Neural cell (in vitro differentiated cells): Measurements from ENCODE around the gene OTUD3.

ENCODE experiments used
- EP300 ChIP-seq: fragments of 450-650 bp; conservative IDR thresholded peaks from 2 replicates; pipeline ENCODE4 v1.6.1; 2014; ENCODE audit warnings: antibody characterized with exemption, mild to moderate bottlenecking, moderate library complexity; ENCODE audit not compliant: poor library complexity, severe bottlenecking
- EZH2 ChIP-seq: fragments of 200-600, 300-800 bp; shearing (Covaris generic), sonication (generic); IDR thresholded peaks from 2 replicates; pipeline ENCODE4 v1.6.1; 2014; ENCODE audit warnings: antibody characterized with exemption, low read length, borderline replicate concordance, mild to moderate bottlenecking; ENCODE audit not compliant: insufficient read depth, poor library complexity, severe bottlenecking
- POLR2AphosphoS5 ChIP-seq: IDR thresholded peaks from 2 replicates; pipeline ENCODE4 v1.6.1; 2012
- RAD21 ChIP-seq: fragments of 450-650 bp; conservative IDR thresholded peaks from 2 replicates; pipeline ENCODE4 v1.6.1; 2014; ENCODE audit warnings: antibody characterized with exemption, mild to moderate bottlenecking, moderate library complexity
- SMC3 ChIP-seq: fragments of 450-650 bp; conservative IDR thresholded peaks from 2 replicates; pipeline ENCODE4 v1.6.1; 2014; ENCODE audit warnings: antibody characterized with exemption, mild to moderate bottlenecking, moderate library complexity; ENCODE audit not compliant: poor library complexity
- TAF1 ChIP-seq: IDR thresholded peaks from 2 replicates; pipeline ENCODE4 v1.6.1; 2012; ENCODE audit warnings: low read depth
- TF ChIP-seq, protein P1 (sequence below): fragments of 450-650 bp; IDR thresholded peaks from 2 replicates; pipeline ENCODE4 v1.5.1; 2014; ENCODE audit warnings: antibody characterized with exemption, mild to moderate bottlenecking, moderate library complexity; ENCODE audit not compliant: poor library complexity, severe bottlenecking
- TF ChIP-seq, protein P2 (sequence below): IDR thresholded peaks from 2 replicates; pipeline ENCODE4 v1.6.1; 2012; ENCODE audit warnings: borderline replicate concordance

DNA sequence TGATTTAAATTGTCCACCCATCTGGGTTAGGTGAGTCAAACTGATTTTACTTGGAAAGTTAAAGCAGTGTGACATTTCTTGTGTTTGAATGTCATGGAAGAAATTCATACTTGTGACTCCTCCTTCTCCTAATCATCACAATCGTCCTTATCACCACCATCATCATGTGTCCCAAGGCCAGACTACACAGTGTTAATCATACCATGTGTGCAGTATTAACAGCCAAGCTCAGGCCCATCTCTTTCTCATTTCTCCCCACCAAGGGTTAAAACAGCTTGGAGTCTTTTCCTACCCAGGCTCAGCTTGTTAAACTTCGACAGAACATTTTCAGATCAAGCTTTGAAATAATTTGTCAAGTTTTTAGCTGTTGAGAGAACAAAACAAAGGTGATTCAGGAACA is 63.7 kb downstream of the OTUD3 start:
- TF ChIP-seq, protein P1, sequence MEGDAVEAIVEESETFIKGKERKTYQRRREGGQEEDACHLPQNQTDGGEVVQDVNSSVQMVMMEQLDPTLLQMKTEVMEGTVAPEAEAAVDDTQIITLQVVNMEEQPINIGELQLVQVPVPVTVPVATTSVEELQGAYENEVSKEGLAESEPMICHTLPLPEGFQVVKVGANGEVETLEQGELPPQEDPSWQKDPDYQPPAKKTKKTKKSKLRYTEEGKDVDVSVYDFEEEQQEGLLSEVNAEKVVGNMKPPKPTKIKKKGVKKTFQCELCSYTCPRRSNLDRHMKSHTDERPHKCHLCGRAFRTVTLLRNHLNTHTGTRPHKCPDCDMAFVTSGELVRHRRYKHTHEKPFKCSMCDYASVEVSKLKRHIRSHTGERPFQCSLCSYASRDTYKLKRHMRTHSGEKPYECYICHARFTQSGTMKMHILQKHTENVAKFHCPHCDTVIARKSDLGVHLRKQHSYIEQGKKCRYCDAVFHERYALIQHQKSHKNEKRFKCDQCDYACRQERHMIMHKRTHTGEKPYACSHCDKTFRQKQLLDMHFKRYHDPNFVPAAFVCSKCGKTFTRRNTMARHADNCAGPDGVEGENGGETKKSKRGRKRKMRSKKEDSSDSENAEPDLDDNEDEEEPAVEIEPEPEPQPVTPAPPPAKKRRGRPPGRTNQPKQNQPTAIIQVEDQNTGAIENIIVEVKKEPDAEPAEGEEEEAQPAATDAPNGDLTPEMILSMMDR, result no peak
- no peak for TF ChIP-seq TAF1
- no peak for TF ChIP-seq POLR2AphosphoS5
- TF ChIP-seq EP300, result no peak
- TF ChIP-seq RAD21, result no peak
- TF ChIP-seq, protein P2, sequence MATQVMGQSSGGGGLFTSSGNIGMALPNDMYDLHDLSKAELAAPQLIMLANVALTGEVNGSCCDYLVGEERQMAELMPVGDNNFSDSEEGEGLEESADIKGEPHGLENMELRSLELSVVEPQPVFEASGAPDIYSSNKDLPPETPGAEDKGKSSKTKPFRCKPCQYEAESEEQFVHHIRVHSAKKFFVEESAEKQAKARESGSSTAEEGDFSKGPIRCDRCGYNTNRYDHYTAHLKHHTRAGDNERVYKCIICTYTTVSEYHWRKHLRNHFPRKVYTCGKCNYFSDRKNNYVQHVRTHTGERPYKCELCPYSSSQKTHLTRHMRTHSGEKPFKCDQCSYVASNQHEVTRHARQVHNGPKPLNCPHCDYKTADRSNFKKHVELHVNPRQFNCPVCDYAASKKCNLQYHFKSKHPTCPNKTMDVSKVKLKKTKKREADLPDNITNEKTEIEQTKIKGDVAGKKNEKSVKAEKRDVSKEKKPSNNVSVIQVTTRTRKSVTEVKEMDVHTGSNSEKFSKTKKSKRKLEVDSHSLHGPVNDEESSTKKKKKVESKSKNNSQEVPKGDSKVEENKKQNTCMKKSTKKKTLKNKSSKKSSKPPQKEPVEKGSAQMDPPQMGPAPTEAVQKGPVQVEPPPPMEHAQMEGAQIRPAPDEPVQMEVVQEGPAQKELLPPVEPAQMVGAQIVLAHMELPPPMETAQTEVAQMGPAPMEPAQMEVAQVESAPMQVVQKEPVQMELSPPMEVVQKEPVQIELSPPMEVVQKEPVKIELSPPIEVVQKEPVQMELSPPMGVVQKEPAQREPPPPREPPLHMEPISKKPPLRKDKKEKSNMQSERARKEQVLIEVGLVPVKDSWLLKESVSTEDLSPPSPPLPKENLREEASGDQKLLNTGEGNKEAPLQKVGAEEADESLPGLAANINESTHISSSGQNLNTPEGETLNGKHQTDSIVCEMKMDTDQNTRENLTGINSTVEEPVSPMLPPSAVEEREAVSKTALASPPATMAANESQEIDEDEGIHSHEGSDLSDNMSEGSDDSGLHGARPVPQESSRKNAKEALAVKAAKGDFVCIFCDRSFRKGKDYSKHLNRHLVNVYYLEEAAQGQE, result no peak
- TF ChIP-seq EZH2, result no peak
- TF ChIP-seq SMC3, result no peak
